Measurements from ENCODE around the gene LRCH2.
"Not testable (repeated sequence)": the region's sequence is repeated elsewhere in the genome, so short reads cannot be mapped to it uniquely, and the experiment has no call there.

LRCH2 gene

GRCh38 chrX:115209547-115209946 is 24.3 kb downstream of the LRCH2 start:
- not testable (repeated sequence) for FAIRE-seq

- FAIRE-seq: no peak
Measured at GRCh38 chrX:115204040-115204439, 29.9 kb downstream of the LRCH2 start.

GRCh38 chrX:115192244-115192700 is 41.6 kb downstream of the LRCH2 start:
- no peak for FAIRE-seq

GRCh38 chrX:115191490-115192243 is 42.2 kb downstream of the LRCH2 start:
- FAIRE-seq: no peak

- FAIRE-seq: no peak
Measured at GRCh38 chrX:115190636-115191489, 43.0 kb downstream of the LRCH2 start.

GRCh38 chrX:115189646-115190635 is 44.0 kb downstream of the LRCH2 start:
- FAIRE-seq: no peak

GRCh38 chrX:115189110-115189509 is 44.8 kb downstream of the LRCH2 start, which contains the start of gene RBMXL3:
Gene RBMXL3, plus strand, starts transcription at chrX:115189410. Its CDS starts 32 bp downstream, at chrX:115189442.
- FAIRE-seq: no peak

- no peak for FAIRE-seq
Measured at GRCh38 chrX:115183980-115184379, 49.9 kb downstream of the LRCH2 start.

GRCh38 chrX:115178473-115178872 is 55.4 kb downstream of the LRCH2 start:
- FAIRE-seq: no peak

- no peak for FAIRE-seq
Measured at GRCh38 chrX:115177932-115178331, 56.0 kb downstream of the LRCH2 start.

- FAIRE-seq: no peak
Measured at GRCh38 chrX:115174548-115174947, 59.3 kb downstream of the LRCH2 start.

GRCh38 chrX:115173181-115173580 is 60.7 kb downstream of the LRCH2 start:
- no peak for FAIRE-seq

GRCh38 chrX:115147220-115147619 is 86.7 kb downstream of the LRCH2 start:
- FAIRE-seq: peak; percentile 97

- no peak for FAIRE-seq
Measured at GRCh38 chrX:115142057-115142456, 91.8 kb downstream of the LRCH2 start.

GRCh38 chrX:115138040-115138439 is 95.9 kb downstream of the LRCH2 start:
- no peak for FAIRE-seq

GRCh38 chrX:115134382-115134781 is 99.5 kb downstream of the LRCH2 start:
- no peak for FAIRE-seq

- FAIRE-seq: no peak
Measured at GRCh38 chrX:115112411-115112810, 121.5 kb downstream of the LRCH2 start.

- FAIRE-seq: no peak
Measured at GRCh38 chrX:115098897-115099296, 135.0 kb downstream of the LRCH2 start.

GRCh38 chrX:115093191-115093590 is 140.7 kb downstream of the LRCH2 start:
- FAIRE-seq: no peak

GRCh38 chrX:115089419-115089818 is 144.5 kb downstream of the LRCH2 start:
- FAIRE-seq: no peak

GRCh38 chrX:115068896-115069295 is 165.0 kb downstream of the LRCH2 start:
- no peak for FAIRE-seq

- FAIRE-seq: no peak
Measured at GRCh38 chrX:115067812-115068211, 166.1 kb downstream of the LRCH2 start.

GRCh38 chrX:115065304-115065703 is 168.6 kb downstream of the LRCH2 start:
- no peak for FAIRE-seq

Measured in G401.6 (cell line).